PC-3 (cell line): ENCODE measurements around the gene TMEM273. TPM values are rescaled to one million over a fixed set of nuclear protein-coding genes. Genes with fewer than 3 reads are reported as not detected.

Source experiments
- ATAC-seq: fragments of 200-7000 bp; cut with Tn5 transposase; 2 replicates; pipeline ENCODE4 v1.9.1; 2020; ENCODE audit warnings: mild to moderate bottlenecking, moderate library complexity
- BruUV-seq: library from RNA; stranded (reverse); fragments of 400-500 nt; replicated peaks from 2 replicates; lab custom pipeline; 2021; lab: Mats Ljungman, UMichigan
- CTCF ChIA-PET: fragments of 300-600 bp; sonication (Branson Sonifier 250); formaldehyde crosslinking; loops from one replicate; lab custom pipeline; 2022; ENCODE audit warnings: antibody characterized with exemption; lab: Charles Lee
- POLR2A ChIA-PET: fragments of 300-600 bp; sonication (Branson Sonifier 250); formaldehyde crosslinking; loops from one replicate; lab custom pipeline; 2022; ENCODE audit warnings: antibody characterized with exemption; ENCODE audit not compliant: unreplicated experiment; lab: Charles Lee
- DNase-seq: peaks from one replicate; pipeline ENCODE4 v3.0.0-alpha.2; 2015
- H2AFZ ChIP-seq: fragments of 300-600 bp; sonication (generic); 2 replicates; pipeline ENCODE4 v1.6.0; 2016; ENCODE audit warnings: antibody characterized with exemption, low read length
- H3F3A ChIP-seq: fragments of 300-600 bp; sonication (generic); one replicate; pipeline ENCODE4 v1.6.0; 2017; ENCODE audit warnings: antibody characterized with exemption, low read length, control low read depth, mild to moderate bottlenecking; ENCODE audit not compliant: unreplicated experiment
- H3K27ac ChIP-seq: fragments of 300-600 bp; sonication (generic); 2 replicates; pipeline ENCODE4 v1.5.1; 2016; ENCODE audit warnings: mild to moderate bottlenecking, low read length
- H3K27me3 ChIP-seq: fragments of 300-600 bp; sonication (generic); 2 replicates; pipeline ENCODE4 v1.6.1; 2016; ENCODE audit warnings: low read length, mixed read lengths
- H3K36me3 ChIP-seq: fragments of 300-600 bp; sonication (generic); 2 replicates; pipeline ENCODE4 v1.6.1; 2016; ENCODE audit warnings: low read depth, mixed run types, low read length, mixed read lengths
- H3K4me1 ChIP-seq: fragments of 300-600 bp; sonication (generic); 2 replicates; pipeline ENCODE4 v1.5.1; 2016; ENCODE audit warnings: low read length; ENCODE audit not compliant: insufficient read depth
- H3K4me2 ChIP-seq: fragments of 300-600 bp; sonication (generic); 2 replicates; pipeline ENCODE4 v1.6.0; 2016; ENCODE audit warnings: low read length
- H3K4me3 ChIP-seq: fragments of 300-600 bp; sonication (generic); 2 replicates; pipeline ENCODE4 v1.5.1; 2016; ENCODE audit warnings: mild to moderate bottlenecking, low read length, mixed read lengths
- H3K79me2 ChIP-seq: fragments of 300-600 bp; sonication (generic); 2 replicates; pipeline ENCODE4 v1.6.1; 2017; ENCODE audit warnings: low read length, mixed read lengths
- H3K9ac ChIP-seq: fragments of 300-600 bp; sonication (generic); 2 replicates; pipeline ENCODE4 v1.6.0; 2016; ENCODE audit warnings: mild to moderate bottlenecking, low read length
- H3K9me2 ChIP-seq: fragments of 300-600 bp; sonication (generic); replicated peaks from 2 replicates; pipeline ENCODE4 v1.6.1; 2016; ENCODE audit warnings: mixed run types, low read length, mixed read lengths
- H3K9me3 ChIP-seq: fragments of 300-600 bp; sonication (generic); 2 replicates; pipeline ENCODE4 v1.6.1; 2016; ENCODE audit warnings: low read length, mixed read lengths
- H4K20me1 ChIP-seq: fragments of 300-600 bp; sonication (generic); 2 replicates; pipeline ENCODE4 v1.6.1; 2016; ENCODE audit warnings: low read length, mixed read lengths
- CTCF ChIP-seq: fragments of 300-600 bp; sonication (generic); conservative IDR thresholded peaks from 2 replicates; pipeline ENCODE4 v1.5.1; 2017; ENCODE audit warnings: antibody characterized with exemption, low read depth, mild to moderate bottlenecking, low read length
- EZH2 ChIP-seq: fragments of 300-600 bp; sonication (generic); IDR thresholded peaks from one replicate; pipeline ENCODE4 v1.6.1; 2017; ENCODE audit warnings: antibody characterized with exemption, mild to moderate bottlenecking, low read length; ENCODE audit not compliant: unreplicated experiment
- EZH2phosphoT487 ChIP-seq: fragments of 300-600 bp; sonication (generic); IDR thresholded peaks from 2 replicates; pipeline ENCODE4 v1.6.1; 2018; ENCODE audit warnings: mild to moderate bottlenecking, antibody characterized with exemption, low read length, borderline replicate concordance
- intact Hi-C: fragments of 100-400 bp; cut with micrococcal nuclease; formaldehyde crosslinking; loops from 2 replicates; pipeline ENCODE4 v1.9.0; 2023
- total RNA-seq: library from RNA; depleted of rRNA; stranded (reverse); fragments of >200 nt; gene quantifications from 2 replicates; pipeline ENCODE4 v1.2.3, GENCODE V29; 2014

TMEM273 gene
- total RNA-seq, 1 experiment from 2014 or later = not detected

- Histone ChIP-seq H3K4me1 (no peaks in the 10 kb centered on the region), H3K27ac (no peak overlapping the region), H2AFZ (no peak overlapping the region), H3K4me3 (no peak overlapping the region), H3K9me3 (no peaks in the 10 kb centered on the region), H3K27me3 (peaks cover 68% of the 10 kb centered on the region), H3K9ac (no peak overlapping the region), H3K9me2 (no peaks in the 10 kb centered on the region), H3K36me3 (no peaks in the 10 kb centered on the region), H3K79me2 (no peaks in the 10 kb centered on the region), H3F3A (no peaks in the 10 kb centered on the region), H3K4me2 (no peak overlapping the region), H4K20me1 (no peaks in the 10 kb centered on the region)
- DNase-seq (no peak), ATAC-seq (no peak)
- ChIA-PET CTCF (no interaction called here), POLR2A (no interaction called here)
- no TSS peak for BruUV-seq
- TF ChIP-seq EZH2 (no peak), CTCF (no peak), EZH2phosphoT487 (no peak)
- intact Hi-C loops = no loop called here
Measured at GRCh38 chr10:49128854-49129253, 59.3 kb downstream of the TMEM273 start.

GRCh38 chr10:49123981-49124950 is 63.9 kb downstream of the TMEM273 start:
- ChIA-PET POLR2A (no interaction called here), CTCF (no interaction called here)
- H3K9me3 ChIP-seq = no peaks in the 10 kb centered on the region
- no peaks in the 10 kb centered on the region for H3K36me3 ChIP-seq
- H2AFZ ChIP-seq = no peak overlapping the region
- DNase-seq (no peak), ATAC-seq (no peak)
- H3K4me2 ChIP-seq = no peak overlapping the region
- H3K9me2 ChIP-seq = no peaks in the 10 kb centered on the region
- no peak overlapping the region for H3K4me3 ChIP-seq
- no TSS peak for BruUV-seq
- H3K27me3 ChIP-seq = peaks cover 56% of the 10 kb centered on the region
- intact Hi-C loops = no loop called here
- no peaks in the 10 kb centered on the region for H3F3A ChIP-seq
- no peaks in the 10 kb centered on the region for H4K20me1 ChIP-seq
- TF ChIP-seq CTCF (no peak), EZH2 (no peak), EZH2phosphoT487 (no peak)
- H3K9ac ChIP-seq = no peak overlapping the region
- H3K4me1 ChIP-seq = no peaks in the 10 kb centered on the region
- H3K79me2 ChIP-seq = no peaks in the 10 kb centered on the region
- no peak overlapping the region for H3K27ac ChIP-seq

GRCh38 chr10:49120911-49121310 is 67.3 kb downstream of the TMEM273 start:
- no peak overlapping the region for H3K4me2 ChIP-seq
- no peaks in the 10 kb centered on the region for H3K9me3 ChIP-seq
- ATAC-seq (no peak), DNase-seq (no peak)
- BruUV-seq = no TSS peak
- H3K27me3 ChIP-seq = peaks cover 74% of the 10 kb centered on the region
- no peaks in the 10 kb centered on the region for H3F3A ChIP-seq
- H3K9ac ChIP-seq = no peak overlapping the region
- H3K9me2 ChIP-seq = no peaks in the 10 kb centered on the region
- TF ChIP-seq EZH2 (no peak), EZH2phosphoT487 (no peak), CTCF (no peak)
- H3K4me3 ChIP-seq = no peak overlapping the region
- no peaks in the 10 kb centered on the region for H3K4me1 ChIP-seq
- H3K79me2 ChIP-seq = no peaks in the 10 kb centered on the region
- no peaks in the 10 kb centered on the region for H4K20me1 ChIP-seq
- no peak overlapping the region for H2AFZ ChIP-seq
- H3K36me3 ChIP-seq = no peaks in the 10 kb centered on the region
- no peak overlapping the region for H3K27ac ChIP-seq
- ChIA-PET POLR2A (no interaction called here), CTCF (no interaction called here)
- intact Hi-C loops = no loop called here
